Left colon (tissue), 2 donors: Measurements from ENCODE around the gene LBX2. TPM values are rescaled to one million over a fixed set of nuclear protein-coding genes. Genes with fewer than 3 reads are reported as not detected.

Source experiments
- ATAC-seq: fragments of 200-7000 bp; cut with Tn5 transposase; one replicate; pipeline ENCODE4 v1.9.1; 2020; ENCODE audit warnings: mild to moderate bottlenecking, moderate library complexity
- DNase-seq, 2 donors: peaks; one replicate each; pipeline ENCODE4 v3.0.0-alpha.2; 2020
- intact Hi-C, 2 donors: fragments of 100-400 bp; cut with DNase I in 1 of 2; cut with micrococcal nuclease in 1 of 2; formaldehyde crosslinking; loops; one replicate each; pipeline versions ENCODE4 v1.11.2 to v1.14.0; 2022; cut with DNase I, micrococcal nuclease
- total RNA-seq, 2 donors: library from RNA; stranded (reverse); fragmentation: NEBNext Ultra II Directional; extraction: Animal tissue kit (Norgen Biotek cat#: 25700); gene quantifications; one replicate each; pipeline ENCODE4 v1.2.1, GENCODE V29; 2021
- donor health status: DM: no; HTN: no; CAD: no.
- donor health status: DM: yes; HTN: yes; CAD: no.

The LBX2 gene
- total RNA-seq, 2 donors from 2014 or later, result 1.2 to 1.7 TPM

DNA sequence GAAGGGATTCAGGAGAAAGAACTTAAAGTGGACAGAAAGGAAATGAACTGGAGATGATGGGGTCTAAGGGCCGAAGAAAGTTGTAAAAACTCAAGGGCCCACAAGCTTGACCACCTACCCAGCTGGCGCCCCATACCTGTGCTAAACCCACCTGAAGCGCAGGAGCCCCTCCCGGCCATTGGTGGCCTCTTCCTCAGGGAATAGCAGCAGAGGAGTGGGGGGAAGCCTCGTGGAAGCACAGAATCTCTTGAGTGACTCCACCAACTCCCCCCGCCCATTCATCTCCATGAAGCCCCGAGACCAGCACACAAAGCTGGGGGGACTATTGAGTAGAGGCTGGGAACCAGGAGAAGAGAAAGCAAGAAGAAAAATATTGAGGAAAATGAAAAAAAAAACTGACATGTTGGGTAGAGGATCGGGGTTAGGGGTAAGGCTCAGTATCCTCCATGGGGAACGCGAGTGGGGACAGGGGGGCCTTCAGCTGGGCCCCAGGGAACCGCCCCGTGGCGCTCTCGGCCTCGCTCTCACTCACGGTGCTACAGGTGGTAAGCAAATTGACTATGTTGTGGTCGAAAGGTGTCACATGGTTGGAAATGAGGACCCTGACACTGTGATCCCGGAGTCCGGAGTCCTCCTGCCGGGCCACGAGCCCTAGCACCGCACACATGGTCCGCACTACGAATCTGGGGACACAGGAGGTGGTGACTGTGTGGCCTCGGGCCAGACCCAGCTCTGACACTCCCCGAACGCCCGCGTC lies 29.4 kb upstream of the LBX2 start:
- ATAC-seq (peak; percentile 11), DNase-seq (no peak)
- intact Hi-C loops, result no loop called here

DNA sequence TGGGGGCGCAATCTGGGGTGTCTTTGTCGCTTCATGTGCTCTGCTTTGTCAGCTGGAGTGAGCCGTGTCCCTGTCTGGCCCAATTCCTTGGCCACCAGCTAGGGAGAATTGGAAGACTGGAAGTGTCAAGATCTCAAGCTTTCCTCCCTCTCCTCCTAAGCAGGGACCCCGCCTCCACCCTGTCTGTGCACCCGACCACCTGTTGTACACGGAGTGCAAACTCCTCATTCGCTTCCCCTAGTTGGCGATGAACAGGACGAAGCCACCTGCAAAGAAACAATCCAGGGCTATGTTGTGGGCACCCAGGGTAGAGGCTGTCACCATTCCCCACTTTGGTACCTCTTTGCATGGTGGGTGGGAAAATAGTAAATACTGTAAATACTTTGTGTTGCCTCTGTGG lies 28.3 kb upstream of the LBX2 start:
- ATAC-seq (no peak), DNase-seq (no peak)
- intact Hi-C loops, result no loop called here

DNA sequence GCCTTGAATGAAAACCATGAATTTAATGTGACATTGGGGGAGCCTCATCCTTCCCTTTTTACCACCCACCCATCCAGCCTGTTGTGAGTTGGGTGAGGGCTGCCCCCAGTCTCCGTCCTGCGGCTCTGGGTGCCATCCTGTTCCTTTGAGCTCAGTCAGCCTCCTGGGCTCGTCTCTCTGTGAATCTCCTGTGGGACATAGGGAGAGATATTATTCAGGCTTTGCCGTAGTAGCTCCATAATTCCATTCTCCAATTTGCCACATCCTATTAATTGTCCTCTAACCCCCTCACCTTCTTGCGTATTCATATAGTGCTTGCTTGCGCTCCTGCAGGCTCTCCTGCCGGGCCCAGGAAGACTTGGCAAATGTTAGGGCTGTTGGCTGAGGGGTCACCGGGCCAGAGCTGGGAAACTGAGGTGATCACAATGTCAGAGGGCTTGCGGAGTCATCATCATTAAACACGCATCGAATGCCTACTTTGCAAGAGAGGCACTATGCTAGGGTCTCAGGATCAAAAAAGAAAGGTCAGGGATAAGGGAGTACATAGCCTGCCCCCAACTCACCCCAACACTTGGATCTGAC lies 27.3 kb upstream of the LBX2 start:
- DNase-seq (no peak), ATAC-seq (no peak)
- intact Hi-C loops, result no loop called here

DNA sequence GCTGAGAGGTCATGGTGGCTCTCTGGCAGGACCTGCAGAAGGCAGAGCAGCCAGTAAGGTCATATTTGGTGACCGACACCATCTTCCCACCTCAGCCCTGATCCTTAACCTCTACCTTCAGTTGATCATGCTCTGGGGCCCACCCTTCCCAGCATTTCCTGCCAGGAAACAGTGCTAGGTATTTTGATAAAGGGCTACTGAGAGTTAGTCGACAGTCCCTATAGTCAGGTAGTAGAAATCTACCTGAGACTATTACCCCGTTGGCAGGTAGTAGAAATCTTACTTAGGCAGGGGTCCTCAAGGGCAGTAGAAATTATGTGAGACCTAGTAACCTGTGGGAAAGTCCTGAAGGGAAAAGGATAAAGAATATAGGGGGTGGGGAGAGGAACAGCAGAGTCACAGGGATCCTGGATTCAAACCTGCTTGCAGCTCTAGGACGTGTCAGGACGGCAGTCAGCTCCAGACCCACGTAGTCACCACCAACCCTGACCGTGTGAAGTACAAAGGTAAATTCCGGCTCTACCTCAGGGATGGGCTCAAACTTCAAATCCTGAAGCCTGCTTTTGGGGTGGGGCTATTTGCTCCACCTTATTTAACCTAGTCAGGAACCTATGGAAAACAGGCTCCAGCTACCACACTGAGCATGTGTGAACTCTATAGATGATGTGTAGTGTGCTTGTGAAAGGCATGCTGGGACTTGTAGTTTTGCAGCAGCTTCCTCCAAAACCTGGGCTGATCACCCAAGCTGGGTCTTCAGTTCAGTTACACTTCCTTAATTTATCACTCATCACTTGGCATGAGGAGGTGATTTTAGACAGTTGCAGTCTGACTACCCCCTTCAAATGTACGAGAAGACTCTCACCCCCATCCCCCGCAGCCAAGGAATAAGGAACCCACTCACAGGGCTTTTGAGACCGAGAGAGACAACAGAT lies 26.6 kb upstream of the LBX2 start, which contains the start of gene DQX1:
Gene DQX1, minus strand, starts transcription at position 515 of the 932 bp plus-strand sequence. Its CDS starts 502 bp downstream, at position 13.
- DNase-seq, result peak; percentile 68 to 78

DNA sequence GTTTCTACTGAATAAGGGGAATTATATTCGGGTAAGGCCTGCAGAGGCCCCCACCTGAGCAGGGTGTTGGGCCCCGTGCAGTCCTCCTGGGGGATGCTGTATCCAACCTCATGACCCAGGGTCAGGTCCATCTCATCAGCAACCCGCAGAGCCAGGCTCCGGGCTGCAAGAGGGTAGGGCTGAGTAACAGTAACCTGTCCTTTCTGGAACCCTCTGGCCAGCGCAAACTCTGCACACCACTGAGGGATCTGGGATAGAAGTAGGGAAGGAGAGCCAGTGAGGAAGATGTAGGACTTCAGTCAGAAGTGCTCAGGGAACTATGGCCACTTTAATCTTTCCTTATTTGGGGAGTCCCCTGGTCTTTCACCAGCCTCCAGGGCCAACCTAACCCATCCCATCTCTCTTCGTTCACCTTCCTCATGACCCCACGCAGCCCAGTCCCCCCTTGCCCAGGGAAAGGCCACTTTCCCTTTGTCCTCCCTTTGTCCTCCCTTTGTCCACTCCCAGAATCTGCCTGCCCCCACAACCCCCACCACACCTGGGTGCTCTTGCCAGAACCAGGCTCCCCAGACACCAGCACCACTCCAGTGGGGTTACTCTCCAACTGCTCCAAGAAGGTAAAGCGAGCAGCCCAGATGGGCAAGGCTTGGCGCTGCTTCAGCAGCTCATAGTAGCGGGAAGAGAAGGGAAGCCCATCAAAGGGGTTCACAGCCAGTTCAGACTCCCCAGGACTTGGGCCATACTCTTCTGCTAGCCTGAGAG lies 25.7 kb upstream of the LBX2 start:
- DNase-seq (no peak), ATAC-seq (no peak)
- intact Hi-C loops, result no loop called here

More for the DNA sequence above, 26.6 kb upstream of the LBX2 start, which contains the start of gene DQX1:
- intact Hi-C loops, result no loop called here
- ATAC-seq, result peak; percentile 64

DNA sequence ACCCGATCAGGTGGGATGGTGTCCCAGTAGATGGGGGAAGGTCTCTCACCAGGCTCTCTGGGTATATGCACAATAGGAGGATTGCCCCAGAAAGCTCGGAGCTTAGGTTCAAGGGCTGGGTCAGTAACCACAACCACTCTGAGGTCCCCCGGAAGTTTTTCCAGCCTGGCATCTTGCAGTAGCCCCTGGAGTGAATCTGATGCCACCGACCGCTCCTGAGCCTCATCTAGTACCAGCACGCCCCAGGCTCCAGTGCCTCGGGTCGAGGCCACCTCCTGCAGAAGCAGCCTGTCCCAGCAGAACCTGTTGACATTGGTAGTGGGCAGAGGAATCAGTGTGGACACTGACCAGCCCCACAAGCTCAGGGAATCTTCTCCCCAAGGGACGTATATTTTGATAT lies 24.6 kb upstream of the LBX2 start:
- intact Hi-C loops, result no loop called here
- DNase-seq (no peak), ATAC-seq (no peak)

DNA sequence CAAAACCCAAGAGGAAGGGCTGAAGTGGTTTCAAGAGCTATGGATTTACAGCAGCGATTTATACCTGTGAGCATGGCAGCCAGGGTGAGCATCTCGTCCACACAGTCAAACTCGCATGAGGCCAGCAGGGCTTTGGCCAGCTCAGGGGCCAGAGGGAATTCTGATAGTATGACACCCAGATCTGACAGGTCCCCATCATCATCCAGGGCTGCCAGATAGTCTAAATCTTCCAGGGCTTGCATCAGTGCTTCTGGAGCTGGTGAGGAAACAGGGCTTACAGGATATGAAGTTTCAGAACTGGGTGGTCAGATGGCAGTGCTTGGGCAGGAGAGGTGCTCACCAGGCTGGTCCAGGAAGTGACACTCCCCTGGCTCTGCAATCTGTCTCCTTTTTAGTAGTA lies 23.1 kb upstream of the LBX2 start:
- intact Hi-C loops, result no loop called here
- ATAC-seq (no peak), DNase-seq (no peak)

DNA sequence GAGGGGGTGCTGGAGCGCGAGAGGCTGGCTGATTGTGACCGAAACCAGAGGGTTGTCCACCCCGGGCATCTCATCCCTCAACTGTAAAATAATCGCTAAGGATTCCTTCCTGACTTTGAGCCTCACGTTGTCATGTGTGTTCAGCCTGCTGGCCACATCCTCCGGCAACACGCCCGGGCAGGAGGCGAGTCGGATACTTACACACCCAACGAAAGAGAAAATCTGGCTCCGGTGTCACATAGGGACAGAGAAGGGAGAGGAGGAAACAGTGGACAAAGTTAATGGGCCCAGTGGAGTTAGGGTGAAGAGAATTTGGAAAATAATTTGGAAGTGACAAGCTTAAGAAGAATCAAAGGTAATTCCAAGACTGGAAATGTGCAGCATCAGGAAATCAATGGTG lies 17.2 kb upstream of the LBX2 start:
- DNase-seq (no peak), ATAC-seq (no peak)
- intact Hi-C loops, result no loop called here

DNA sequence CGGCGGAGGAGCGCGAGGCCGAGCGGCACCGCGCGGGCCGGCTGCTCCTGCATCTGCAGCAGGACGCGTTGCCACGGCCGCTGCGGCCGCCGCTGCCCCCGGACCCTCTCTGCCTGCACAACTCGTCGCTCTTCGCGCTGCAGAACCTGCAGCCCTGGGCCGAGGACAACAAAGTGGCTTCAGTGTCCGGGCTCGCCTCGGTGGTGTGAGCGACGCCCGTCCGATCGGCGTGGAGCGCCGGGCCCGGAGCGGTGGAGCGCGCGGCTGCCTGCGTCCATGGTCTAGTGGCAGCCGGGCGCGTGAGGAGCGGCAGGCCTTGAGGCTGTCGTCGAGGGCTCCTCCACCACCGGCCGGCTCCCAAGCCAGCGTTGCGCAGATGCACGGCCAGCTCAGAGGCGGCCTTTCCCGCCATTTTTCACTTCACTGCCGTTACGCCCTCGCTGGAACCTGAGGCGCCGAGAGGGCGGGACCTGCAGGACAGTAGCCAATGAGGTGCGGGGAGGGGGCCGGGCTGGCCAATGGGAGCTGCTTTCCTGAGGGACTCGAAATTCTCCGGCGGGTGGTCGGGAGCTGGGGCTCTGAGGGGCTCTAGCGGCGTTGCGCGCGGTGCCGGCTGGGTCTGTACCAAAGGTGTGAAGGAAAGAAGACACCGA lies 16.7 kb upstream of the LBX2 start:
- ATAC-seq (peak; percentile 65), DNase-seq (peak in 1 of 2 donors; percentile 69)
- intact Hi-C loops, result no loop called here

DNA sequence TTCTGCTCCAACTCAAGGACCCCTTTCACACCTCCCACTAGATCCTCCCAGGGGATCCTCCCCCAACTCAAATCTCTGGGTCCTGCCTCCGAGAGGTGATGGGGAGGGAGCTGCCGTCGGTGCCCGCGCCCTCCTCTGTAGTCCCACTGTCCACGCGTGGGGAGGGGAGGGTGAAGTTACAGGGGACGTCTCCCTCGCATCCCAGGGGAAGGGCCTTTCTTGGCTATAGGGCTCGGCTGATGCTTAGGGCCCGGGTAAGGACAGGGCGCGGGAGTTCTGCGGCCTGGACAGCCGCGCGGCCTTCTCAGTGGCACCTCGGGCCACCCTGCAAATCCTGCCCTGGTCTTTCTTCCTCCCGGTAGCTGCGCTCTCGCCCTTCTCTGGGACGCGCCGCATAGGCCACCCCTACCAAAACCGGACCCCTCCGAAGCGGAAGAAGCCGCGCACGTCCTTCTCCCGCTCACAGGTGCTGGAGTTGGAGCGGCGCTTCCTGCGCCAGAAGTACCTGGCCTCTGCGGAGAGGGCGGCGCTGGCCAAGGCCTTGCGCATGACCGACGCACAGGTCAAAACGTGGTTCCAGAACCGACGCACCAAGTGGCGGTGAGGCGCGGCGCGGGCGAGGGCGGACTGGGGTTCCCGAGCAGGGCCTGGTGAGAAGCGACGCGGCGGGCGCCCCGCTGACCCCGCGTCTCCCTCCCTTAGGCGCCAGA lies 16.0 kb upstream of the LBX2 start:
- ATAC-seq (peak; percentile 55), DNase-seq (no peak)
- intact Hi-C loops, result no loop called here

DNA sequence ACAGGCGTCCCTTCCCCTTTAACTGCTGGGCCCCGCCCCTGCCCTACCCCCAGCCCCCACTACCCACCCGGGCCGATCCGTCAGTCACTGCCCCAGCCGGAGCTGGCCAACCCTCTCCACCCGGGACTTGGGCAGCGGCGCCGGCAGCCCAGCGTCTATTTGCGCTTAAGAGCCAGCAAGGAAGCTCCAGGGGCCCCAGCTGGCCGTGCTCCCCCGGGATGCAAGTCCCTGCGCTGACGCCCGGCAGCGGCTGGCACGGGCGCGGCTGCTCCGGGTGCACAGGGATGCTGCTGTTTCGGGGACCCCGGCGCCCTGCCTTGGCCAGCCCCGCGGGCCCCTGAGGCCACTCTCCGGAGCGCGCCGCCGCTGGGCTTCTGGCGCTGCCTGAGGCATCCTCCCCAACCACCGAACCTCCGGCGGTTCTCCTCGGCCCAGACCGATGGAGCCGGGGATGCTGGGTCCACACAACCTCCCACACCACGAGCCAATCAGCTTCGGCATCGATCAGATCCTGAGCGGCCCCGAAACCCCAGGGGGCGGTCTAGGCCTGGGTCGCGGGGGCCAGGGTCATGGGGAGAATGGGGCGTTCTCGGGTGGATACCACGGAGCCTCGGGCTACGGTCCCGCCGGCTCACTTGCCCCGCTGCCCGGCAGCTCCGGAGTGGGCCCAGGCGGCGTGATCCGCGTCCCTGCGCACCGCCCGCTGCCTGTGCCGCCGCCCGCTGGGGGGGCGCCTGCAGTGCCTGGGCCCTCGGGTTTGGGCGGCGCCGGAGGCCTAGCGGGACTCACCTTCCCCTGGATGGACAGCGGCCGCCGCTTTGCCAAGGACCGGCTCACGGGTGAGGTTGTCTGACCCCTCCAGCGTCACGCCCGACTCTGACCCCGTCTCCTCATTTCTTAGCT lies 15.2 kb upstream of the LBX2 start, which contains the start of gene TLX2:
Gene TLX2, plus strand, starts transcription at position 83 of the 903 bp plus-strand sequence. Its CDS starts 357 bp downstream, at position 440.
- ATAC-seq (peak; percentile 8), DNase-seq (no peak)
- intact Hi-C loops, result no loop called here

DNA sequence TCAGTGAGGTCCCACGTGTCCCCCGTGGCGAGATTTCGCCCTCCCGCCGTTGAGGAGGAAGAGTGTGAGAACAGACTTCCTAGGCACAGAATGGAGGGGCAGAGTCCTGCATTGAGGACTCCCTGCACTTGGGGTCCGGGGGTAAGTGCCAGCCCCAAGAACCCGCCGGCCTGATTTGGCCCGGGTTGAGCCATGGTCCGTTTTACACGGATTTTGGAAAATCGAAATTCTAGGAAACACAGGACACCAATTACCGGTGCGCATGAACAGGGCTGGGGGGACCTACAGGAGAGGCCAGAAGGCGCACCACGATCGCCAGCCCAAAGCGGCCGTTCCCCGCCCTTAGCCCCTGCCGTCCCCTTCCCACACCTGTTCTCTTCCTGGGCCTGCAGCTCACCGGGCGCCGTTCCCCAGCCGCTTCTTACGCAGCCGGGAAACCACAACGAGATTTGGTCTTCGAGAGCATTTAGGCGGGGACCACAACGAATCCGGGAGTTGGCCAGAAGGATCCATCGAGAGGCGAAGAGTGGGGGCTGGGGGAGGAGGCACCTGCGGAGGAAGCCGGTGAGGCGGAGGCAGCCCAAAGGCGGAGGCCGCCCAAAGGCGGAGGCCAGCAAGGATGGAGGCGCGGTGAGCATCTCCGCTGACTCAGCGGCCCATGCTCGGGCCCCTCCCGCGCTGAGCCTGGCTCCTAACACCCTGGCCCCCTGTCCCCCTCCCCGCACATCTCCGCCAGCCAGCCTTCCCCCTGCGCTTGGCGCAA lies 14.4 kb upstream of the LBX2 start:
- peak; percentile 5 for ATAC-seq
- no peak for DNase-seq
- intact Hi-C loops, result no loop called here

DNA sequence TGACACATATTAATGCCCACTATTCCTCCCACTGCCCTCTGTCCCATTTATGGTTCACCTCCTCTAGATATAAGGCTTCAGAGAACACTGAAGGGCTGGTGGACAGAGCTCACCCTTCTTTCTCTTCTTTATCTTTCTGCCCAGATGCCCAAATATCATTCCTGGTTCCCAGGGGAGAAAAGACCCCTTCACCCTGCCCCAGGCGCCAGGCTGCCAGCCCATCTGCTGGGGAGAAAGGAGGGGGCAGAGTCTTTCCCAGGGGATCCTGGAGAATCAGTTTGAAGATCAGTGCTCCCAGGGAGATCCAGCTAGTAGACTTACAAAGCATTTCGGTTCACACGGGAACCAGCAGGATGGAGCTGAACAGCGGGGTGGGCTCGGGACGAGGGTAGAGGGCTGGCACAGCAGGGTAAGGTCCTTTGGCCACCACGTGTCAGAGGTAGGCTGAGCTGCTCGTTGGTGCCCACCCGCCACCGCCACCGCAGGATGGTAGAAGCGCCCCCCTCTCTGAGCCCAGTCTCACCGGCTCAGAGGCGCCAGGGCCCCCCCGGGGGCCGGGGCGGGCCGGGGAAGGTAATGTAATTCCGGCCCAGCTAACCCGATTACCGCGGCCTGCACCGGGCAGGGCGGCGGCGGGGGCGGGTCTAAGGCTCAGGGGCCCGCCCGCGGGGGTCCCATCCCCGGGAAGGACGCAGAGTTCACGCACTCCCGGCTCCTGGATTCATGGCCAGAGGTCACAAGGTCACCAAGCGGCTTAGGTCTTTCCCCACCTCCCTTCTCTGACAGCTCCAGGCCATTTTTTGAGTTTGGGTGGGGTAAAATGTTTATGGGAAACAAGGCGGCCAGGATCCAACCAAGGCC lies 13.6 kb upstream of the LBX2 start:
- DNase-seq, result no peak
- no peak for ATAC-seq
- intact Hi-C loops, result no loop called here

DNA sequence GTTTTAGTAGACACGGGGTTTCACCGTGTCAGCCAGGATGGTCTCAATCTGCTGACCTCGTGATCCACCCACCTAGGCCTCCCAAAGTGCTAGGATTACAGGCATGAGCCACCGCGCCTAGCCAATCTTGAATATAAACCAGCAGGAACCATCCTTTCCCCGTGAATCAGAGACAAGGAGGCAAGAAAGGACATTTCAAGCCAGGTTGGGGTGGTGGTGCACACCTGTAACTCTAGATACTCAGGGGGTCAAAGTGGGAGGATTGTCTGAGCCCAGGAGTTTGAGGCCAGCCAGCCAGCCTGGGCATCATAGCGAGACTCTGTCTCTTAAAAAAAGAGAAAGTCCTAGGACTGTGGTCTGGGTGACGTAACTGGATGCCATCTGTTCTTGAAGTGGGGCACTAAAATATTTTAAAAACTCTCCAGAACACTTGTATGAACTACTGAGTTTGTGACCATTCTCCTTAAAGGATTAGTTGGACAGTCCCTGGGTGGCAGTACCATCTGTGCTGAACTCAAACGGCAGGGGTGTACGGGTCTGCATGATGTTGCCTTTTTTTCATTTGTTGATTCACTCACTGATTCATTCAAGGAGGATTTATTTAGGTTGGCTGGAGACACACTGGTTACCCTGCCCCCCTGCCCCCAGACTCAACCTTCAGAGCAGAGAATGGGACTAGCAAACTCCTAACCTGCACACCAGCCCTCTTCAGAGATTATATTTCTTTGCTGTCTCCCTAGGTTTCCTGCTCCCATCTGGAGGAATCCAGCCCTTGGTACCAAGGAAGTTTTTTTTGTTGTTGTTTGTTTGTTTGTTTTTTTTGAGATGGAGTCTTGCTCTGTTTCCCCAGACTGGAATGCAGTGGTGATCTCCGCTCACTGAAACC lies 11.9 kb upstream of the LBX2 start:
- intact Hi-C loops, result no loop called here
- no peak for ATAC-seq
- DNase-seq, result no peak
